Astrocyte of the spinal cord (primary cell): ENCODE results near the gene GALNTL6.

Experiments used
- DNase-seq: peaks from one replicate; pipeline ENCODE4 v3.0.0; 2011; ENCODE audit warnings: low read depth, low spot score
- H3K4me3 ChIP-seq: 2 replicates; pipeline ENCODE4 v1.5.1; 2011; ENCODE audit warnings: low read depth, mild to moderate bottlenecking, low read length, moderate library complexity
- in situ Hi-C: cut with HindIII; loops from 2 replicates; pipeline ENCODE4 v1.10.0; 2017; ENCODE audit warnings: low sequenced_read_pairs
- TF ChIP-seq, protein P1 (sequence below): IDR thresholded peaks from 2 replicates; pipeline ENCODE4 v1.5.1; 2012; ENCODE audit warnings: low read depth, mild to moderate bottlenecking, low read length, inconsistent platforms

The GALNTL6 gene

DNA sequence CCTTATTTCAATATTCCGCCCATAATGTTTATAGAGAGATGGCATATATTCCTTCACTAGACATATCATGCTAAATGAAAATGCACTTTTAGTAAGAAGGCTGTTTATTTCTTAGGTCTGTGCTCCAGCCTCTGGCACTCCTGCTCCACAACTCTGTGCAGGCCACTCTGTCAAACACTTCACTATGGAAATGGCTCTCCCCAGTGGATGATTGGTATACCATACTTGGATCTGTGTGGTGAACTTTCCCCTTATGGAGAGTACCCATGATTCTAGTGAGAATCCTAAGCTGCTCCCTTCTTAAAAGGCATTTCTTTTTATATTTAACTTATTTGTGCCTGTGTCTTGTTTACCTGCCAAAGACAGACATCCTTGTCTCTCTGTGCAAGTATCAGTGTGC is 875.3 kb downstream of the GALNTL6 start:
- H3K4me3 ChIP-seq: no peak overlapping the region
- no peak for DNase-seq
- TF ChIP-seq, protein P1, sequence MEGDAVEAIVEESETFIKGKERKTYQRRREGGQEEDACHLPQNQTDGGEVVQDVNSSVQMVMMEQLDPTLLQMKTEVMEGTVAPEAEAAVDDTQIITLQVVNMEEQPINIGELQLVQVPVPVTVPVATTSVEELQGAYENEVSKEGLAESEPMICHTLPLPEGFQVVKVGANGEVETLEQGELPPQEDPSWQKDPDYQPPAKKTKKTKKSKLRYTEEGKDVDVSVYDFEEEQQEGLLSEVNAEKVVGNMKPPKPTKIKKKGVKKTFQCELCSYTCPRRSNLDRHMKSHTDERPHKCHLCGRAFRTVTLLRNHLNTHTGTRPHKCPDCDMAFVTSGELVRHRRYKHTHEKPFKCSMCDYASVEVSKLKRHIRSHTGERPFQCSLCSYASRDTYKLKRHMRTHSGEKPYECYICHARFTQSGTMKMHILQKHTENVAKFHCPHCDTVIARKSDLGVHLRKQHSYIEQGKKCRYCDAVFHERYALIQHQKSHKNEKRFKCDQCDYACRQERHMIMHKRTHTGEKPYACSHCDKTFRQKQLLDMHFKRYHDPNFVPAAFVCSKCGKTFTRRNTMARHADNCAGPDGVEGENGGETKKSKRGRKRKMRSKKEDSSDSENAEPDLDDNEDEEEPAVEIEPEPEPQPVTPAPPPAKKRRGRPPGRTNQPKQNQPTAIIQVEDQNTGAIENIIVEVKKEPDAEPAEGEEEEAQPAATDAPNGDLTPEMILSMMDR: no peak
- in situ Hi-C loops: no loop called here

DNA sequence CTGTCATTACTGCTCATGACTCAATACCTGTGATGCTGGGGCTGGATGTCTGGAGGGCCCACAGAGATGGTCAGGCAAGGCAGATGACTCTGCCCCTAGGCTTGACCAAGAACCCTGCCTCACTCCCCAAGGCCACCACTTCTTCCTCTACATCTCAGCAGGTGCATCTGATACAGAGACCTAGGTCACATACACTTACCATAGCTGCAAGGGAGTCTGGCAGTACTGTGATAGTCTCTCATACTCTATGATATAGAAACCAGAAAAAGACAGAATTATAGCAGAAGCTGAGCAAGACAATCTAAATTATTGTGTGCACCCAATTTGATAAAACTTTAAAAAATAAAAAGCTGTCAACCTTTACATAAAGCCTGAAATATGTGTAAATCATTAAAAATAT is 878.3 kb downstream of the GALNTL6 start:
- in situ Hi-C loops: no loop called here
- TF ChIP-seq, protein P1: no peak
- no peak overlapping the region for H3K4me3 ChIP-seq
- no peak for DNase-seq

DNA sequence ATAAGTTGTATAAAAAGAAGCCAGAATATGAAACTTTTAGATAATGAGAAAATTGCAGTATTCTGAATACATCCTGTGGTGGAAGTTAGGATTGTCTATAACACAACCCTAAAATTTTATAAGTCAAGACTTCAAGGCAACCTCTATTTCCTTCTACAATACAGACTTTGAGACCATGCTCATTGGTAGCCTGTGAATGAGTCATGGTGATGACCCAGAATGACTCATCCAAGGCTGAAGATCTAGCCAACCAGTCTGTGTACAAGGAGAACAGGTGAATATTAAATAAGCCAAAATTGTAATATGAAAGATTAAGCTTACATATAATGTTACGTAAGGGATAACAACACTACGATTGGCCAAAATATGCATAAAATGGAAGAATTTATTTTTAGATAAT is 879.5 kb downstream of the GALNTL6 start:
- in situ Hi-C loops: no loop called here
- H3K4me3 ChIP-seq: no peak overlapping the region
- TF ChIP-seq, protein P1: no peak
- DNase-seq: no peak

DNA sequence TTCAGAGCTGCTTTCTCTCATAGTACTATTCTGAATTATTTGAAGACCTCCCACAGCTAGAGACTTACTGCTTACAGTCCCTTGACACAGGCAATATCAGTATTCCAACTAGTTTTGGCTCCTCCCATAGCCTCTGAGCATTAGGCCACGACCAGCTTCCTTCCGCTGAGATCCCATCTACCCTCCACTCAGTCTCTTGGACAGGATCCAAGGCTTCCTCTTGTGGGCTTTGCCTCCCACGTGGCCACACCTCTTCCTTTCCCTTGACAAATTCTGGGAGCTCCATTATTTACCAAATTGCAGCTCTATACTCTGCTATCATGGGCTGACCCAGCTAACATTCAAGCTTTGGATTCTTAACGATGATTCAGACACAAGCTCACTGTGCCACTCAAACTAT is 885.1 kb downstream of the GALNTL6 start:
- H3K4me3 ChIP-seq: no peak overlapping the region
- no peak for DNase-seq
- in situ Hi-C loops: no loop called here
- TF ChIP-seq, protein P1: no peak

DNA sequence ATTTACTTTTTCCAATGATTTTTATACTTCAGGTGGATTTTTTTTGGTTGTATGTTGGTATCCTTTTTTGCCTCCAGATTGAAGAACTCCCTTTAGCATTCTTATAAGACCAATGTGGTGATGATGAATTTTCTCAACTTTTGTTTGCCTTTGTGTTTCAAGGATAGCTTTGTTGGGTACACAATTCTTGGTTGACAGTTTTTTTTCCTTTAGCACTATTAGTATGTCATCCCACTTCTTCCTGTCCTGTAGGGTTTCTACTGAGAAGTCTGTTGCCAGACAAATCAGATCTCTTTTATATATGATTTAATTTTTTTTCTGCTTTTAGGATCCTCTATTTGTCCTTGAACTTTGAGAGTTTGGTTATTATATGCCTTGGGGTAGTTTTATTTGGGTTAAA is 892.4 kb downstream of the GALNTL6 start:
- no peak for DNase-seq
- in situ Hi-C loops: no loop called here
- H3K4me3 ChIP-seq: no peak overlapping the region
- TF ChIP-seq, protein P1: no peak

DNA sequence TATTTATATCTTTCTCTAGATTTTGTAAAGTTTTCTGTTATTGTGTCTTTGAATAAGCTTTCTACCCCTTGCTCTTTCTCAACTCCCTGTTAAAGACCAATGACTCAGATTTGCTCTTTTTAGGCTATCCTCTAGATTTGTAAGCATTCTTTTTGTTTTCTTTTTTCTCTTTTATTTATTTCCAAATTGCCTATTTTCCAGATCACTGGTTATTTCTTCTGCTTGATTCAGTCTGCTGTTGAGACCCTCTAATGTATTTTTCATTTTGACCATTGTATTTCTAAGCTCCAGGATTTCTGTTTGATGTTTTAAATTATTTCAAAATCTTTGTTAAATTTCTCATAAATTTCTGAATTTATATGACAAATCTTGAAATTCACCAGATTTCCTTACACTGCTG is 892.8 kb downstream of the GALNTL6 start:
- in situ Hi-C loops: no loop called here
- TF ChIP-seq, protein P1: no peak
- DNase-seq: no peak
- no peak overlapping the region for H3K4me3 ChIP-seq

DNA sequence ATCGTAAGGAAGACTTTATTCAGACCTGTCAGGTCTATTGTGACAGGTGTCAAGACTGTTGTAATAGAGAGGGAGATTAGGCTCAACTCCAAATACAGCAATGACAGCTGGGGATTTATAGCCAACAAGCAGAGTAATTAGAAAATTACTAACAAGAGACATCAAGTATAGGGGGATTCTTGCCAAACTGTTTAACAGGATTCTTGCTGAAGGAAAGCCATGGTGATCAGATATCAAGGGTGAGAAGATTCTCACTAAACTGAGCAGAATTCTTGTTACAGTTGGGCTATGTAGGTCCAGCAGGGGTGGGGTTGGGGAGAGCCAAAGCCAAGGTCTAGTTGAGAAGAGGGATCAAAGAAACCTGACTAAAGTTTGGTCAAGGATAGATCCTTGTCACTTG is 894.4 kb downstream of the GALNTL6 start:
- TF ChIP-seq, protein P1: no peak
- H3K4me3 ChIP-seq: no peak overlapping the region
- in situ Hi-C loops: no loop called here
- DNase-seq: no peak
